ENCODE results near the gene MRC2. TPM values are rescaled to one million over a fixed set of nuclear protein-coding genes. Genes with fewer than 3 reads are reported as not detected.
"Not testable (repeated sequence)": the region's sequence is repeated elsewhere in the genome, so short reads cannot be mapped to it uniquely, and the experiment has no call there.

The MRC2 gene
- total RNA-seq, 1 donor: 336 TPM

GRCh38 chr17:62599964-62600657 lies 27.4 kb upstream of the MRC2 start:
- no peak for DNase-seq (ENCODE audit: low read depth)
- TF ChIP-seq, protein P1, sequence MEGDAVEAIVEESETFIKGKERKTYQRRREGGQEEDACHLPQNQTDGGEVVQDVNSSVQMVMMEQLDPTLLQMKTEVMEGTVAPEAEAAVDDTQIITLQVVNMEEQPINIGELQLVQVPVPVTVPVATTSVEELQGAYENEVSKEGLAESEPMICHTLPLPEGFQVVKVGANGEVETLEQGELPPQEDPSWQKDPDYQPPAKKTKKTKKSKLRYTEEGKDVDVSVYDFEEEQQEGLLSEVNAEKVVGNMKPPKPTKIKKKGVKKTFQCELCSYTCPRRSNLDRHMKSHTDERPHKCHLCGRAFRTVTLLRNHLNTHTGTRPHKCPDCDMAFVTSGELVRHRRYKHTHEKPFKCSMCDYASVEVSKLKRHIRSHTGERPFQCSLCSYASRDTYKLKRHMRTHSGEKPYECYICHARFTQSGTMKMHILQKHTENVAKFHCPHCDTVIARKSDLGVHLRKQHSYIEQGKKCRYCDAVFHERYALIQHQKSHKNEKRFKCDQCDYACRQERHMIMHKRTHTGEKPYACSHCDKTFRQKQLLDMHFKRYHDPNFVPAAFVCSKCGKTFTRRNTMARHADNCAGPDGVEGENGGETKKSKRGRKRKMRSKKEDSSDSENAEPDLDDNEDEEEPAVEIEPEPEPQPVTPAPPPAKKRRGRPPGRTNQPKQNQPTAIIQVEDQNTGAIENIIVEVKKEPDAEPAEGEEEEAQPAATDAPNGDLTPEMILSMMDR (IDR thresholded peaks at IDR 0.05; ENCODE audit: insufficient read depth, low read depth, low read length): no peak

GRCh38 chr17:62600805-62601204 lies 26.7 kb upstream of the MRC2 start:
- DNase-seq (ENCODE audit: low read depth): no peak
- H3K4me3 ChIP-seq (ENCODE audit: low read depth, low read length): no peak overlapping the region
- TF ChIP-seq, protein P1 (IDR thresholded peaks at IDR 0.05; ENCODE audit: insufficient read depth, low read depth, low read length): no peak

More at GRCh38 chr17:62599964-62600657, 27.4 kb upstream of the MRC2 start:
- no peak overlapping the region for H3K4me3 ChIP-seq (ENCODE audit: low read depth, low read length)

- H3K4me3 ChIP-seq (ENCODE audit: low read depth, low read length): no peak overlapping the region
- peak; percentile 53 for DNase-seq (ENCODE audit: low read depth)
- TF ChIP-seq, protein P1 (IDR thresholded peaks at IDR 0.05; ENCODE audit: insufficient read depth, low read depth, low read length): peak; percentile 44
Observed at GRCh38 chr17:62601471-62601870, 26.0 kb upstream of the MRC2 start.

GRCh38 chr17:62603783-62604182 lies 23.7 kb upstream of the MRC2 start:
- DNase-seq (ENCODE audit: low read depth): not testable (repeated sequence)

DNA sequence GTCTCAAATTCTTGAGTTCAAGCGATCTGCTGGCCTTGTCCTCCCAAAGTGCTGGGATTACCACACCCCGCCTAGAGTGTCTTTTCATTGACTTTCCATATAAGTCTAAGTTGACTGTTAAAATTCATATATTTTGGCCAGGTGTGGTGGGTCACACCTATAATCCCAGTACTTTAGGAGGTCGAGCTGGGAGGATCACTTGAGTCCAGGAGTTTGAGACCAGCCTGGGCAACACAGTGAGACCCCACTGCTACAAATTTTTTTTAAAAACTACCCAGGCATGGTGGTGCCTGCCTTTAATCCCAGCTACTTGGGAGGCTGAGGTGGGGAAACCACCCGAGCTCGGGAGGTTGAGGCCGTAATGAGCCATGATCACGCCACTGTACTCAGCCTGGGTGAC lies 21.9 kb upstream of the MRC2 start:
- DNase-seq (ENCODE audit: low read depth): no peak
- TF ChIP-seq, protein P1 (IDR thresholded peaks at IDR 0.05; ENCODE audit: insufficient read depth, low read depth, low read length): no peak
- no peak overlapping the region for H3K4me3 ChIP-seq (ENCODE audit: low read depth, low read length)

More at GRCh38 chr17:62603783-62604182, 23.7 kb upstream of the MRC2 start:
- H3K4me3 ChIP-seq (ENCODE audit: low read depth, low read length): not testable (repeated sequence)

- TF ChIP-seq, protein P1 (IDR thresholded peaks at IDR 0.05; ENCODE audit: insufficient read depth, low read depth, low read length): no peak
- no peak overlapping the region for H3K4me3 ChIP-seq (ENCODE audit: low read depth, low read length)
- DNase-seq (ENCODE audit: low read depth): no peak
Observed at GRCh38 chr17:62611292-62611691, 16.2 kb upstream of the MRC2 start.

DNA sequence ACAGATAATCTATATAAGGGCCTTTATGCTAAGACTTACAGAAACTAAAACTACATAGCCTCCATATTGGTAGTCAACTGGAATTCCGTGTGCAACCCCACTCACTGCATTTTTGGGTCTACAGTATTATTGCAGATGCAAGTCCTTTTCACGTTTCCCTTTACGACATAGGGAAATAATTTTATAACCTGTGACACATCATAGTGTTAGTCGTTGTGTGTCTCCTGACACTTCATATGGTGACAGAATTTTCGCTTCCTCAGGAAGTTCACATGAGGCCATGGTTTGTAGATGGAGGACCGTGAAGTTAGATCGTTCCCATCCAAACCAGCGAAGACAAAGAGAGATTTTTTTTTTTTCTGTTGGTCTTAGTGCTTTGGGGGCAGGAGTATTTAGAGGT lies 15.7 kb upstream of the MRC2 start:
- no peak for DNase-seq (ENCODE audit: low read depth)

GRCh38 chr17:62612289-62612688 lies 15.2 kb upstream of the MRC2 start:
- DNase-seq (ENCODE audit: low read depth): peak; percentile 50
- H3K4me3 ChIP-seq (ENCODE audit: low read depth, low read length): not testable (repeated sequence)

More for the DNA sequence above, 15.7 kb upstream of the MRC2 start:
- H3K4me3 ChIP-seq (ENCODE audit: low read depth, low read length): no peak overlapping the region
- TF ChIP-seq, protein P1 (IDR thresholded peaks at IDR 0.05; ENCODE audit: insufficient read depth, low read depth, low read length): no peak

DNA sequence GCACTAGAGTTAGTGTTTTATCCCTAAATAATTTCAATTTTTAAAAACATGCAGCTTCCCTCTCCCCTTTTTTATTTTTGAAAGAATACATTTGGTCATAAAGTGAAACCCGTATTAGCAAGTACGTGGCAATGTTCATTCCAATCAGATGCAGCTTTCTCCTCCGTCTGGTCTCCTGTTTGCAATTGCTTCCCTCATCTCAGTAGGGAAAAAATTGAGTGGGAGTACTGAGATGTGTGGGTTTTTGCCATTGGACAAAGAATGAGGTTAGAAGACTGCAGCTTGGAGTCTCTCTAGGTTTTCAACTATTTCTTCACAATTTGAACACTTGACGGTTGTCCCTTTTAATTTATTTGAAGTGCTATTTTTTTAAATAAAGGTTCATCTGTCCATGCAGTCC lies 14.4 kb upstream of the MRC2 start:
- H3K4me3 ChIP-seq (ENCODE audit: low read depth, low read length): not testable (repeated sequence)

More for the DNA sequence above, 14.4 kb upstream of the MRC2 start:
- DNase-seq (ENCODE audit: low read depth): peak; percentile 41
